Astrocyte (in vitro differentiated cells and primary cell): ENCODE results near the gene EXD2.

Source experiments
- CTCF ChIP-seq: IDR thresholded peaks from 2 replicates; pipeline ENCODE4 v1.5.1; 2011; ENCODE audit warnings: low read depth, mild to moderate bottlenecking, inconsistent platforms, low read length, moderate library complexity; ENCODE audit not compliant: insufficient read depth
- EZH2 ChIP-seq: IDR thresholded peaks from 2 replicates; pipeline ENCODE4 v1.6.1; 2012; ENCODE audit warnings: mild to moderate bottlenecking, low read length, inconsistent platforms; ENCODE audit not compliant: insufficient read depth

- TF ChIP-seq EZH2, result no peak
- no peak for TF ChIP-seq CTCF
Measured at GRCh38 chr14:69149461-69150244, 41.6 kb upstream of the EXD2 start.
